ENCODE measurements around the gene PLAC8.
"Not testable (repeated sequence)": the region's sequence is repeated elsewhere in the genome, so short reads cannot be mapped to it uniquely, and the experiment has no call there.

PLAC8 gene

GRCh38 chr4:83104991-83105390, 9.5 kb downstream of the PLAC8 start:
- Histone ChIP-seq H3K9ac (no peak overlapping the region), H3K27me3 (ENCODE audit: insufficient read depth, low read depth) (no peaks in the 10 kb centered on the region), H3K36me3 (ENCODE audit: insufficient read depth) (no peaks in the 10 kb centered on the region), H3K4me2 (no peak overlapping the region), H3K4me3 (IDR thresholded peaks at IDR 0.05; ENCODE audit: insufficient read depth, low read depth, low read length) (no peak overlapping the region), H3K4me1 (ENCODE audit: low read depth, poor library complexity, severe bottlenecking) (peaks cover 3% of the 10 kb centered on the region), H4K20me1 (ENCODE audit: insufficient read depth) (no peaks in the 10 kb centered on the region), H3K79me2 (ENCODE audit: insufficient read depth, low read depth) (no peaks in the 10 kb centered on the region), H2AFZ (ENCODE audit: low read depth) (no peak overlapping the region), H3K27ac (no peak overlapping the region)
- no peak for TF ChIP-seq CTCF (conservative IDR thresholded peaks at IDR 0.05; ENCODE audit: low read depth, low read length)

DNA sequence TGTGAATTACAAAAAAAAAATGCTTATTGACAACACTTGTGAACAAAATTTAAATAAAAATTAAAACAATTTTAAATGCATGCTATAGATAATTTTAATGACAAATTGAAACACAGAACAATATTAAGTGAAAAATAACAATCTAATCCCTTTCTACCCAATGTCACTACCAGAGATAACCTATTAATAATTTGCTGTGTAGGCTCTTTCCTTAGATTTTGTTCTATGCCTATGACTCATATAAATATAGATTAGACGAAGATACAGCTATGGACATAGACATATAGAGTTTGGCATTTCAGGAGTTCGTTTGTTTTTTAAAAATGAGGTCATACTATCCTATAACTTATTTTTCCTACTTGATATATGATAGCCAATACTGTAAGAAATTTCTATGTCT, 18.1 kb downstream of the PLAC8 start:
- H3K4me1 ChIP-seq (ENCODE audit: low read depth, poor library complexity, severe bottlenecking), result peaks cover 6% of the 10 kb centered on the region
- H4K20me1 ChIP-seq (ENCODE audit: insufficient read depth), result no peaks in the 10 kb centered on the region
- no peaks in the 10 kb centered on the region for H3K27me3 ChIP-seq (ENCODE audit: insufficient read depth, low read depth)
- no peak overlapping the region for H2AFZ ChIP-seq (ENCODE audit: low read depth)
- H3K27ac ChIP-seq, result no peak overlapping the region
- H3K36me3 ChIP-seq (ENCODE audit: insufficient read depth), result no peaks in the 10 kb centered on the region
- no peaks in the 10 kb centered on the region for H3K79me2 ChIP-seq (ENCODE audit: insufficient read depth, low read depth)
- no peak for TF ChIP-seq CTCF (conservative IDR thresholded peaks at IDR 0.05; ENCODE audit: low read depth, low read length)
- H3K9ac ChIP-seq, result no peak overlapping the region
- H3K4me3 ChIP-seq (IDR thresholded peaks at IDR 0.05; ENCODE audit: insufficient read depth, low read depth, low read length), result no peak overlapping the region
- H3K4me2 ChIP-seq, result no peak overlapping the region

- TF ChIP-seq CTCF (conservative IDR thresholded peaks at IDR 0.05; ENCODE audit: low read depth, low read length), result no peak
- Histone ChIP-seq H3K27me3 (ENCODE audit: insufficient read depth, low read depth) (no peaks in the 10 kb centered on the region), H3K4me3 (IDR thresholded peaks at IDR 0.05; ENCODE audit: insufficient read depth, low read depth, low read length) (no peak overlapping the region), H3K36me3 (ENCODE audit: insufficient read depth) (no peaks in the 10 kb centered on the region), H2AFZ (ENCODE audit: low read depth) (no peak overlapping the region), H3K4me2 (no peak overlapping the region), H3K9ac (no peak overlapping the region), H4K20me1 (ENCODE audit: insufficient read depth) (no peaks in the 10 kb centered on the region), H3K27ac (no peak overlapping the region), H3K79me2 (ENCODE audit: insufficient read depth, low read depth) (no peaks in the 10 kb centered on the region), H3K4me1 (ENCODE audit: low read depth, poor library complexity, severe bottlenecking) (peaks cover 6% of the 10 kb centered on the region)
Measured at GRCh38 chr4:83093060-83093640, 21.4 kb downstream of the PLAC8 start.

DNA sequence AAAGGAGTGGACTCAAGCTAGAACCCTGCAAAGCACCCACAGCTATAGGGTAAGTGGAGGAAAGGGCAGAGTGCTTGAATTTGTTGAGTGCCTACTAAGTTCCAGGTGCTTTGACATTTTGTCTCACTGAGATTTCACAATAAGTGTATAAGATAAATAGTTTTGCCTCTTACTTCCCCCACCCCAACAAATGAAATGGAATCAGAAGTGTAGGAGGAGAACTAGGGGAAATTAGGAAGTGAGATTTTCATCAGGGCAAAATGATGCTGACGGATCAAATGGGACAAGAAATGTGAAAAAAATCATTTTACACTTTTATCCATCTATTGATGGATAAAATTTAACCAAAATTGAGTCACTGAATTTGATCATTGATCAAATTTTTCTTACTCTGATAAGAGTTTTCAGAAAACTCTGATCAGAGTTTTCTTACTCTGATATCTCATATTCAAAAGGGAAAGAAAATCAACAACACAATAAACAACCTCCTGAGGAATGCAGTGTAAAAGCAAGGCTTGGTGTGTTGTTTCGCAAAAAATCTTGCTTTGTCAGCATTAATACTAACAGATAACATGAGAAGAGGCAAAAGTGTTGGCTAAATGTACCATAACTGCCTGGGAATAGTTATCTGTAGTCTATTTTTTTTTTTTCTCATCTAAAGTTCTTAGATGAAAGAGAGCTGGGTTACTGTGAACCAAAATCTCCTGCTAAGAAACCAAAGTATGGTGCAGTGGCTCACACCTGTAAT, 24.9 kb downstream of the PLAC8 start:
- Histone ChIP-seq H3K4me2 (no peak overlapping the region), H3K4me1 (ENCODE audit: low read depth, poor library complexity, severe bottlenecking) (no peaks in the 10 kb centered on the region), H3K27ac (no peak overlapping the region), H3K79me2 (ENCODE audit: insufficient read depth, low read depth) (no peaks in the 10 kb centered on the region), H4K20me1 (ENCODE audit: insufficient read depth) (no peaks in the 10 kb centered on the region), H3K36me3 (ENCODE audit: insufficient read depth) (no peaks in the 10 kb centered on the region), H3K4me3 (IDR thresholded peaks at IDR 0.05; ENCODE audit: insufficient read depth, low read depth, low read length) (no peak overlapping the region), H2AFZ (ENCODE audit: low read depth) (no peak overlapping the region), H3K27me3 (ENCODE audit: insufficient read depth, low read depth) (no peaks in the 10 kb centered on the region), H3K9ac (no peak overlapping the region)
- no peak for TF ChIP-seq CTCF (conservative IDR thresholded peaks at IDR 0.05; ENCODE audit: low read depth, low read length)

DNA sequence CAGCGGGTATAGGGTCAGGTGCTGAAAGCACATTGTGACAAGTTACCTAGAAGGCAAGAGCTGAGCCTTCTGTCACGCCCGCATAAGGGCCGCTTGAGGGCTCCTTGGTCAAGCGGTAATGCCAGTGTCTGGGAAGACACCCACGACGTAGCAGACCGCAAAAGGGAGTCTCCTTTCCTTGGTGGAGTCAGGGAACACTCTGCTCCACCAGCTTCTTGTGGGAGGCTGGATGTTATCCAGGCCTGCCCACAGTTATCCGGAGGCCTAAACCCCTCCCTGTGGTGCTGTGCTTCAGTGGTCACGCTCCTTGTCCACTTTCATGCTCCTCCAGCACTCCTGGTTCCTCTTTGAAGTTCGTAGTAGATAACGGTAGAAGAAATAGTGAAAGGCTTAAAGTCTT, 29.6 kb downstream of the PLAC8 start:
- H3K27me3 ChIP-seq (ENCODE audit: insufficient read depth, low read depth); H3K36me3 ChIP-seq (ENCODE audit: insufficient read depth); H3K9ac ChIP-seq; H3K4me2 ChIP-seq; H3K4me1 ChIP-seq (ENCODE audit: low read depth, poor library complexity, severe bottlenecking); H3K4me3 ChIP-seq (IDR thresholded peaks at IDR 0.05; ENCODE audit: insufficient read depth, low read depth, low read length); H3K27ac ChIP-seq; H3K79me2 ChIP-seq (ENCODE audit: insufficient read depth, low read depth); H2AFZ ChIP-seq (ENCODE audit: low read depth); H4K20me1 ChIP-seq (ENCODE audit: insufficient read depth): not testable (repeated sequence)

Data from KMS-11 (cell line).